ENCODE measurements around the gene GRHL3.

GRCh38 chr1:24278726-24279125 is 40.4 kb upstream of the GRHL3 start:
- TF ChIP-seq CTCF (conservative IDR thresholded peaks at IDR 0.05): no peak
- TF ChIP-seq EZH2 (IDR thresholded peaks at IDR 0.05; ENCODE audit: low read depth): no peak

Measured in PC-9 (cell line).